ENCODE measurements around the gene EVPLL.

EVPLL gene

GRCh38 chr17:18353541-18353940 is 24.0 kb upstream of the EVPLL start:
- H3K4me3 ChIP-seq (ENCODE audit: low read depth, low read length): no peak overlapping the region
- DNase-seq (ENCODE audit: low read depth): no peak
- no peak for TF ChIP-seq CTCF (IDR thresholded peaks at IDR 0.05; ENCODE audit: low read depth, low read length, missing control alignments)

GRCh38 chr17:18356624-18357023 is 21.0 kb upstream of the EVPLL start:
- H3K4me3 ChIP-seq (ENCODE audit: low read depth, low read length): no peak overlapping the region
- no peak for TF ChIP-seq CTCF (IDR thresholded peaks at IDR 0.05; ENCODE audit: low read depth, low read length, missing control alignments)
- DNase-seq (ENCODE audit: low read depth): no peak

GRCh38 chr17:18360518-18360917 is 17.1 kb upstream of the EVPLL start:
- no peak for DNase-seq (ENCODE audit: low read depth)
- TF ChIP-seq CTCF (IDR thresholded peaks at IDR 0.05; ENCODE audit: low read depth, low read length, missing control alignments): no peak

GRCh38 chr17:18361837-18362697 is 15.5 kb upstream of the EVPLL start:
- no peak for DNase-seq (ENCODE audit: low read depth)
- no peak for TF ChIP-seq CTCF (IDR thresholded peaks at IDR 0.05; ENCODE audit: low read depth, low read length, missing control alignments)
- H3K4me3 ChIP-seq (ENCODE audit: low read depth, low read length): peak overlapping the region; percentile 81

More at GRCh38 chr17:18360518-18360917, 17.1 kb upstream of the EVPLL start:
- H3K4me3 ChIP-seq (ENCODE audit: low read depth, low read length): no peak overlapping the region

- TF ChIP-seq CTCF (IDR thresholded peaks at IDR 0.05; ENCODE audit: low read depth, low read length, missing control alignments): peak; percentile 10
- DNase-seq (ENCODE audit: low read depth): no peak
- H3K4me3 ChIP-seq (ENCODE audit: low read depth, low read length): peak overlapping the region; percentile 81
These were observed 14.9 kb upstream of the EVPLL start for GRCh38 chr17:18362698-18363100.

- no peak for TF ChIP-seq CTCF (IDR thresholded peaks at IDR 0.05; ENCODE audit: low read depth, low read length, missing control alignments)
- H3K4me3 ChIP-seq (ENCODE audit: low read depth, low read length): peak within 1 kb of the TSS; percentile 81
- DNase-seq (ENCODE audit: low read depth): peak; percentile 83
These were observed 14.2 kb upstream of the EVPLL start, which contains the start of gene SHMT1 for GRCh38 chr17:18363101-18364049. Gene SHMT1 (minus strand): TSS chr17:18363550. CDS start chr17:18355981, 7,569 bp downstream.
